Stimulated activated naive B cell treated with anti-CD40 and anti-IgM and Interleukin-4, amounts not matched to agents 10 μg/mL and 1 μg/mL and 100 μg/mL, for 72 hours (primary cell): ENCODE results near the gene LGALS3BP.
A peak's percentile ranks its signal among the peaks of the same experiment; 100 is the strongest.

Experiments
- ATAC-seq, 2 donors: fragments of 150-1000 bp; cut with Tn5 transposase; replicated peaks; 2 replicates each; pipeline ENCODE4 v1.10.0; 2021; ENCODE audit warnings: moderate library complexity in 1 of 2
- DNase-seq: peaks from one replicate; pipeline ENCODE4 v3.0.0; 2021
- H3K27ac Mint-ChIP-seq: one replicate; pipeline ENCODE4 v1.8.0; 2022; ENCODE audit warnings: mild to moderate bottlenecking, mixed read lengths
- H3K27me3 Mint-ChIP-seq, 2 donors: one replicate each; pipeline ENCODE4 v1.8.0; 2022; ENCODE audit warnings: mixed read lengths in 2 of 2
- H3K36me3 Mint-ChIP-seq, 2 donors: one replicate each; pipeline ENCODE4 v1.8.0; 2022; ENCODE audit warnings: mixed read lengths in 2 of 2, mild to moderate bottlenecking in 1 of 2
- H3K4me1 Mint-ChIP-seq, 2 donors: one replicate each; pipeline ENCODE4 v1.8.0; 2022; ENCODE audit warnings: mixed read lengths in 2 of 2, mild to moderate bottlenecking in 1 of 2
- H3K4me3 Mint-ChIP-seq, 2 donors: one replicate each; pipeline ENCODE4 v1.8.0; 2022; ENCODE audit warnings: mild to moderate bottlenecking in 2 of 2, mixed read lengths in 2 of 2, moderate library complexity in 1 of 2
- H3K9me3 Mint-ChIP-seq, 2 donors: one replicate each; pipeline ENCODE4 v1.8.0; 2022; ENCODE audit warnings: mixed read lengths in 2 of 2, mild to moderate bottlenecking in 1 of 2

LGALS3BP gene

DNA sequence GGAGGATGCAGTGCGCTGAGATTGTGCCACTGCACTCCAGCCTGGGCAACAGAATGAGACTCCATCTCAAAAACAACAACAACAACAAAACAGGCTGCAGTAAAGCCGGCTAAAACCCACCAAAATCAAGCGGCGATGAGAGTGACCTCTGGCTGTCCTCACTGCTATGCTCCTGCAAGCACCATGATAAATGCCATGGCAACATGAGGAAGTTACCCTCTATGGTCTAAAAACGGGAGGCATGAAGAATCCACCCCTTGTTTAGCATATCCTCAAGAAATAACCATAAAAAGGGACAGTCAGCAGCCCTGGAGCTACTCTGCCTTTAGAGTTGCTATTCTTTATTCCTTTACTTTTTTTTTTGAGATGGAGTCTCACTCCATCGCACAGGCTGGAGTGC lies 8.4 kb upstream of the LGALS3BP start:
- Mint-ChIP-seq H3K27ac (no peak overlapping the region), H3K4me3 (no peak overlapping the region), H3K27me3 (no peaks in the 10 kb centered on the region), H3K9me3 (no peaks in the 10 kb centered on the region), H3K36me3 (peaks cover 25 to 34% of the 10 kb centered on the region in 2 donors), H3K4me1 (peaks cover 10 to 20% of the 10 kb centered on the region in 2 donors)
- no peak for ATAC-seq
- DNase-seq = no peak

DNA sequence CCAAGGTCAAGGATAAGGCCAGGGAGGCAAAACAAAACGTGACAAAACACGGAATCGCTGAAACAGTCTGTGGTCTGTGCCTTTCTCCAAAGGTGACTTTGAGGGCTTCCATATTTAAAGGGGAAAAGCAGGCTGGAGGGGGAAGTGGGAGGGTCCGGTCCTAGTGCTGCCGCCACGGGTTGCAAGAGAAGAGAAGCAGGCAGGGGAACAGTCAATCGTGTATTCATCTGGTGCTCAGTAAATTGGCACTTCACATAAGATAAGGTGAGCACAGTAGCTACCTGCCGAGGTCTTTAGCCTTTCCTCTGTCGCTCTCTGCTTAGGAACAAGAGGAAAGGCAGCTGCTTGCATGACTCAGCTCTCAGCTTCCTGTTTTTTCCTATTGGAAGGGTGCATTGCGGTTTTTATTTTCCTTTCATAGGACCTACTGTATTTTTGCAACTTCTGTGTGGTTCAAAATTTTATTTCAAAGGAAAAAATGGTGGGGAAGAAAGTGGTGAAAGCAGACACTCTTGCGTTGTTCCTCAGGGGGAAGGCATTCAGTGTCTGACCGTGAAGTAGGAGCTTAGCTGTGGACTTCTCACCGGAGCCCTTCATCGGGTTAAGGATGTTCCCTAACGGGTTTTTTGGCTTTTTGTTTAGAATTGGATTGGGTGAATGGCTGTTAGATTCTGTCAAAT lies 7.1 kb upstream of the LGALS3BP start:
- Mint-ChIP-seq H3K36me3 (peaks cover 20 to 26% of the 10 kb centered on the region in 2 donors), H3K9me3 (no peaks in the 10 kb centered on the region), H3K4me1 (peaks cover 7 to 20% of the 10 kb centered on the region in 2 donors), H3K27me3 (no peaks in the 10 kb centered on the region), H3K27ac (no peak overlapping the region), H3K4me3 (peak overlapping the region; percentile 44 to 46)
- DNase-seq (no peak), ATAC-seq (peak; percentile 48 to 55)

DNA sequence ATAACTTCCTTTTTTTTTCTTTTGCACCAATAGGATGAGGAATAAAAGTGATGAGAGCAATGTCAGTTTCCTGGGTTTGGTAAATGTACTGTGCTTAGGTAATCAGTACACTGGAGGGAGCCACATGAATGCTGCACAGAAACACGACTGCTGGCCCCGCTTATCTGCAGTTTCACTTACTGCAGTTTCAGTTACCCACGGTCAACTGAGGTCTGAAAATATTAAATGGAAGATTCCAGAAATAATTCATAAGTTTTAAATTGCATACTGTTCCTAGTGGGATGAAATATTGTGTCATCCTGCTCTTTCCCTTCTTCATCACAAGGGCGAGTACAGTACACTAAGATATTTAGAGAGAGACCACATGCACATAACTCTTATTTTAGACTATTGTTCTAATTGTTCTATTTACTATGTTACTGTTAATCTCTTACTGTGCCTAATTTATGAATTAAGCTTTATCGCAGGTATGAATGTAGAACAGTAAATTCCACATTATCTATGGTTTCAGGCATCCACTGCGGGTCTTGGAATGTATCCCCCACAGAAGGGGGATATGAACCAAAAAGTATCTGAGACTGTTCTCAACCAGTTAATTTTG lies 6.4 kb upstream of the LGALS3BP start:
- Mint-ChIP-seq H3K4me1 (peaks cover 7 to 20% of the 10 kb centered on the region in 2 donors), H3K27me3 (no peaks in the 10 kb centered on the region), H3K9me3 (no peaks in the 10 kb centered on the region), H3K36me3 (peaks cover 16 to 20% of the 10 kb centered on the region in 2 donors), H3K27ac (no peak overlapping the region), H3K4me3 (peak overlapping the region; percentile 44 to 46)
- DNase-seq = no peak
- ATAC-seq = peak; percentile 70 to 82

DNA sequence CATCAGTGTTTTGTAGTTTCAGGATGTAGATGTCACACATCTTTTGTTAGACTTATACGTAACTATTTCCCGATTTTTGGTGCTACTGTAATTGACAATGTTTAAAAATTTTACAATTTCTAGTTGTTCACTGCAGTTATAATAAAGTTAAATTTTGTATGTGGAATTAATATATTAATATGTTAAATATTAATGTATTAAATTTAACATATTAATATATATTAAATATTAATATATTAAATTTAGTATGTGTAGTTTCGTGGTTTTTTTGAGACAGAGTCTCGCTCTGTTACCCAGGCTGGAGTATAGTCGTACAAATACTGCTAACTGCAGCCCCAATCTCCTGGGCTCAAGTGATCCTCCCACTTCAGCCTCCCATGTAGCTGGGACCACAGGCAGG lies 5.7 kb upstream of the LGALS3BP start:
- H3K27ac Mint-ChIP-seq = no peak overlapping the region
- H3K4me1 Mint-ChIP-seq = peaks cover 7 to 23% of the 10 kb centered on the region in 2 donors
- ATAC-seq (peak in 1 of 2 donors; percentile 16), DNase-seq (no peak)
- no peak overlapping the region for H3K4me3 Mint-ChIP-seq
- no peaks in the 10 kb centered on the region for H3K9me3 Mint-ChIP-seq
- H3K27me3 Mint-ChIP-seq = no peaks in the 10 kb centered on the region
- H3K36me3 Mint-ChIP-seq = peaks cover 9 to 13% of the 10 kb centered on the region in 2 donors

DNA sequence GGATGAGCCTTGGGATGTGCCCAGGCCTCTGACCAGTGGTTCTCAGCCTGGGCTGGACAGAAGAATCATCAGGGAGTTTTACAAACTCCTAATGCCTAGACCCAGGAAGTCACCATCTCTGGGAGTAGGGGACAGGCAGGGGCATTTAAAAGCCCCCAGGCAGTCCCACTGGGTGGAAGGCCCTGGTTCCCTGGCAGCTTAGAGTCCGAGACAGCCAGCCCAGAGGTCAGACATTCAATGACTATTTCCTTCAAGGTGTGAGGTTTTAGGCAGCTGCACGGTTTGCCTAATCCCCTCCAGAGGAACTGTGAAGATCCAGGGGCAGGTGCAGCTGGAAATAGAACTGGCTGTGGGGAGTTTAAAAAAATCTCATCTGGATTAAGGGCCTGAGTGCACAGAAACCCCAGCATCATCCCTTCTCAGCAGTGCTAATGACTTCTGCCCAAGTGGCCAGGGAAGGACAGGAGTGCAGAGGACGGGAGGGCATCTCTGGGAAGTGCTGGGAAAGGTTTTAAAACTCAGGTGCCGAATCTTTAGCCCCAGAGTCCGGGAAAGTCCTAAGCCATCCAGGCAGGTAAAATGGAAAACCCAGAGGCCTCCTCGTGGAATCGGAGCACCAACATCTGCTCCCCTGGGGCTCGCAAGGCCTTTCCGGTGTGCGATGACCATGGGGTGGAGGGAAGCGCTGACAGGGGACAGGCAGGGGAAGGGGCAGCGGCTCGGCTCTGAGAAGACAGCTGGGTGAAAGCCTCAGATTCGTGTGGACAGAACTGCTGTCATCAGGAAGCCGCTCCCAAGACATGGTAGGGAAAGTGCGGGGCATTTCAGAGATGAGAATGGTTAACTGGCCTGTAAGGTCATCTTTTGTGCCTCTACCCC lies 1.5 kb upstream of the LGALS3BP start:
- H3K4me3 Mint-ChIP-seq = no peak overlapping the region
- DNase-seq (no peak), ATAC-seq (no peak)
- no peaks in the 10 kb centered on the region for H3K9me3 Mint-ChIP-seq
- no peaks in the 10 kb centered on the region for H3K27me3 Mint-ChIP-seq
- H3K4me1 Mint-ChIP-seq = peaks cover 10 to 24% of the 10 kb centered on the region in 2 donors
- H3K27ac Mint-ChIP-seq = no peak overlapping the region
- no peaks in the 10 kb centered on the region for H3K36me3 Mint-ChIP-seq

DNA sequence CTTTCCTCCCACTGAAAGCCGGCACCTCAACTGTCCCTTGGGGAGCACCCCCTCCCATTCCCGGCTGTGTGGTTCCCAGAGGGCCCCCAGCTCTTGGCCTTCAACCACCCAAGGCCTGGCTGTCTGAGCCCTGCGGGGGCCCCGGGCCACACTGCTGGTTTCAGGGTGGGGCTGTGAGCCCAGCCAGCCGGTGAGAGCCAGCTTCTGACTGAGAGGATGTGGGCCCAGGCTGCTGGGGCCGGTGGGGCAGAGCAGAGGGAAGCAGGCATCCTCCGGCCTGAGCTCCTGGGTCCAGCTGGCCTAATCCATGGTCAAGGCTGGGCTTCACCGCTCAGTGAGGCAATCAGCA lies 875 bp upstream of the LGALS3BP start:
- DNase-seq (no peak), ATAC-seq (peak; percentile 25 to 36)
- Mint-ChIP-seq H3K4me3 (no peak overlapping the region), H3K4me1 (peaks cover 10 to 25% of the 10 kb centered on the region in 2 donors), H3K36me3 (no peaks in the 10 kb centered on the region), H3K27ac (no peak overlapping the region), H3K9me3 (no peaks in the 10 kb centered on the region), H3K27me3 (no peaks in the 10 kb centered on the region)

DNA sequence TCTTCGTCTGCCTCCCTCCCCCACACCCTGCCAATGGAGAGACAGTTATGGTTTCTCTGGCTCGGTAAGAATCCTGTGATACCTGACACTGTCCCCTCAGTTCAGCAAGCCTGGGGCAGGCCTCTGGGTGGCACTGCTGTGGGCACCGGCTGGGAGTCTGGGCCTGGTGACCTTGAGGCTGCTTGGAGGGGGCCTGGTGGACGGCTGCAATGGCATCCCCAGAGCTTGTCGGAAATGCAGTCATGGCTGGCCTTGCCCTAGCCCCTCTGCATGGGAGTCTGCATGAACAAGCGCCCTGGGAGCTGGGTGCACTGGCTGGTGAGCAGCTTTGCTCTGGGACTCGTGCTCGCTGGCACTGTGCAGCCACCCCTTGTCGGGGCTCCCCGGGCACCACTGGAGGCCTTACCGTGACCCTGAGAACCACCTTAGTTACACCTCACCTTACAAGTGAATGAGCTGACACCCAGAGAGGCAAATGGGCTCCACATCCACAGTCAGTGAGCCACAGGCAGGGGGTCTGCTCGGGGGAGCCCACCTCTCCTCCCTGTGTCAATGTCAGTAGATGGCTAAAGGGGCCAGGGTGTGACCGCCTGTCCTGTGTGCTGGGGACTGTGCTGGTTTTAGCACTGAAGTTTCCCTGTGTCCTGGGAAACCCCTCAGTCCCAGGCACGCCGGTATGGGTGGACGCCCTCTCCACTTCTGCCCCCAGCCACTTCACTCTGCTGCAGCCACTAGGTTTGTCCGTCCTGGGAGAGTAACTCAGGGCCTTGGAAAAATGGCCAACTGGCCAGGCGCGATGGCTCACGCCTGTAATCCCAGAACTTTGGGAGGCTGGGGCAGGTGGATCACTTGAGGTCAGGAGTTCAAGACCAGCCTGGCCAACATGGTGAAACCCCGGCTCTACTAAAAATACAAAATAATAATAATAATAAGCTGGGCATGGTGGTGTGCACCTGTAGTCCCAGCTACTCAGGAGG lies 1.4 kb downstream of the LGALS3BP start:
- Mint-ChIP-seq H3K36me3 (no peaks in the 10 kb centered on the region), H3K27ac (no peak overlapping the region), H3K9me3 (no peaks in the 10 kb centered on the region), H3K27me3 (no peaks in the 10 kb centered on the region), H3K4me1 (peaks cover 10 to 25% of the 10 kb centered on the region in 2 donors), H3K4me3 (no peak overlapping the region)
- no peak for DNase-seq
- ATAC-seq = no peak

DNA sequence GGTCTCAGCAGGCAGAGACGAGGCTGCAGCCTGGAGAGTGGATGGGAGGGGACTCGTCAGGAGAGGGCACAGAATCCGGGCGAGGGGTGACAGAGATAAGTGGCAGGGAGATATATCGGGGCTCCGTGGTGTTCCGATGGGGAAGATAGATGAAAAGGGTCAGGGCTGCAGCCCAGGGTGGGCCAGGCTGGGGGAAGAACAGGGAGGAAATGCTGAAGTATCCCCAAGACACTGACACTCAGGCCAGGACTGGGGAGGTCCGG lies 2.1 kb downstream of the LGALS3BP start:
- DNase-seq (no peak), ATAC-seq (no peak)
- no peaks in the 10 kb centered on the region for H3K27me3 Mint-ChIP-seq
- H3K4me1 Mint-ChIP-seq = peaks cover 10 to 25% of the 10 kb centered on the region in 2 donors
- H3K36me3 Mint-ChIP-seq = no peaks in the 10 kb centered on the region
- no peak overlapping the region for H3K4me3 Mint-ChIP-seq
- no peaks in the 10 kb centered on the region for H3K9me3 Mint-ChIP-seq
- no peak overlapping the region for H3K27ac Mint-ChIP-seq

DNA sequence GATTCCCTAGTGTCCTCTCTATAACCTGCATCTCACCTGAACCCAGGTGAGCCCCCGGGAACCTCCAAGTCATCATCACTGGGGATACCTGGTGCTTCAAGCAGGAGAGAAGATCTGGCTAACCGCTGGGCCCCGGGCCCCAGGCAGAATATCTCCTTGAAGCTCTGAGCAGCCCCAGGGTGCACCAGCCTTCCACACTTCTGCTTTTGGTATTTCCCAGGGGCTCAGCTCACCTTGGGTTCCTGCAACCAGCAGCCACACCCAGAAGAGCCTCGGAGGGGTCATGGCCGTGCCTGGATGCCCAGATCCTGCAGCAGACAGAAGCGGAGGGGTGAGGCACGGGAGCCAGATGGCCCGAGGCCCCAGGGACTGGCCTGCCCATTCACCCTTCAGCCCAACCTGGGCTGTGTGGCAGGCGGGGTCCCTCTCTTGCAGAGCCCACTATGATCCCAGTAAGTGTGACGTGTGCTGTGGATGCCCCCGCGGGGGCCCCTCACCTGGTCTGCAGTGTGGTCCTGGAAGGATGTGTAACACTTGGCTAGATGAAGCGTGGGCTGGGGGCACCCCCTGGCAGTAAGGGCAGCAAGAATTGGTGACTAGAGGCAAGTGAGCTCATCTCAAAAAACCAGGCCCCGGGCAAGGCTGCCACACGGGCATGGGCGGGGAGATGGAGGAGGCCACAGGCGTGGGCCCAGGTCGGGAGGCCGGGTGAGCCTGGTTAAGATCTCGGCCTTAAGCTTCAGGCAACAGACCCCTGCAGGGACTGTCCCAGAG lies 2.6 kb downstream of the LGALS3BP start:
- Mint-ChIP-seq H3K27me3 (no peaks in the 10 kb centered on the region), H3K4me3 (no peak overlapping the region), H3K4me1 (peaks cover 10 to 25% of the 10 kb centered on the region in 2 donors), H3K36me3 (no peaks in the 10 kb centered on the region), H3K27ac (peak overlapping the region; percentile 42), H3K9me3 (no peaks in the 10 kb centered on the region)
- DNase-seq = no peak
- ATAC-seq = peak; percentile 66 to 70

DNA sequence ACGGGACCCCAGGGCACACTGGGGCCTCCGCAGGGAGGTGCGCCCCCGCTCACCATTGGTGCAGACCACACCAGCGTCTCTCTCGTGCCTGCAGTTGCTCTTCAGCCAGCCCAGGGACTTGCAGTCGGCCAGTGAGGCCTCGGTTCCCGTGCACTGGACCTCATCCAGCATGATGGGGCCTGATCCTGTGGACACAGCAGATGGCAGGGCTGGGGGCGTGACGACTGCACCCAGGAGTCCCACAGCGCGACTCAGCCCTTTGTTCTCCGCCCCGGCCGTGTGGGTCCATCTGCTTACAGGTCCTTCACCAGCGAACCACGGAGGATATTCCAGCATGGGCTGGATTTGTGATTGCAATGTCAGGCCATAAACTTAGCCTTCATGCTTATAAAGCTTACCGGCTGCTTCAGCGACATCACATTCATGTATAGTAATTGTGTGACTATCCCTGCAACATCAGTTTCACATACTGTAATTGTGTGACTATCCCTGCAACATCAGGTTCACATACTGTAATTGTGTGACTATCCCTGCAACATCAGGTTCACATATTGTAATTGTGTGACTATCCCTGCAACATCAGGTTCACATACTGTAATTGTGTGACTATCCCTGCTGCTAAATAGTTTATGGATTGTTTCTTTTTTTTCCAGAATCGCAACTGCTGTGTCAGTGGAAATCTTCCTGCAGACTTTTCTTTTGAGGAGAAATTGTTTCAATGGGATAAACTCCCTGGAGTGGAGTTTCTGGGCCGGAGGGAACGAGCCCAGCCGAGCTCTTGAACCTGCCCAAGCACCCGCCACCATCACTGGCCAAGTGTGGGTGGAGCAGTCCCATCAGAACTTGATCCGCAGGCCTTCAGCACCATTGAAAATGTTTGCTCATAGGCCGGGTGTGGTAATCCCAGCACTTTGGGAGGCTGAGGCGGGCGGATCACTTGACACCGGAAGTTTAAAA lies 4.8 kb downstream of the LGALS3BP start:
- Mint-ChIP-seq H3K4me1 (peaks cover 18 to 26% of the 10 kb centered on the region in 2 donors), H3K36me3 (no peaks in the 10 kb centered on the region), H3K9me3 (no peaks in the 10 kb centered on the region), H3K4me3 (no peak overlapping the region), H3K27me3 (peaks cover 0 to 6% of the 10 kb centered on the region in 2 donors), H3K27ac (no peak overlapping the region)
- ATAC-seq (peak in 1 of 2 donors; percentile 25), DNase-seq (no peak)

DNA sequence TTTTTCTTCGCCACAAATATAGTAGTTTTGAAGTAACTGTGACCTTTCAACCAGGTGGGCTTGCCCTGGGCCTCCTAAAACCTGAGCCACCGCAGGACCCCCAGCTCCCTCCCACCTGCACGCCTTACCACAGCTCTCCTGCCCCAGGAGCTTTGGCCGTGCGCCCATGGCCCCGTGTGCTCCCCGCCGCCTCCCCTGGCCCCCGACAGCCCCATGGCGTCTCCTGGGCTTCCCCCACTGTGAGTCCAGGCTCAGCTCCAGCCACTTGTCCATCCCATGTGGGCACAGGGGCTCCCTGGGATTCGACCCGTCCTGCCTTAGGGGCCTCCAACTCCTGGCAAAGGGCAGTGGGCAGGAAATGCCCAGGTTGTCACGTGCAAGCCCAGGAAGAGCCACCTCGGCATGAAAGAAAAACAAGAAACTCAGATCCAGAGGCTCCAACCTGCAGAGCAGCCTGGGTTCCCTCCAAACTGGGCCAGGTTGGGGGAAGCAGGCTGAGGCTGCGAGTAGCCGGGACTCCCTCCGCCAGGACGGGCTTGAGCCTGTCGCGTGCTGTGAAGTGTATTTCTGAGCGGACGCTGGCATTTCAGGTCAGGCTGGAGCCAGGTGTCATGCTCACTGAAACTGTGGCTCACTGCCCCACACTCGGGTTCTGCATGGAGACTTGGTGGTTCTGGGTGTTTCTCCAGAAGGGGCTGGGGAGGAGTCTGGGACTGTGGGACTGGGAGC lies 5.8 kb downstream of the LGALS3BP start:
- ATAC-seq (no peak), DNase-seq (no peak)
- Mint-ChIP-seq H3K27ac (no peak overlapping the region), H3K27me3 (peaks cover 0 to 6% of the 10 kb centered on the region in 2 donors), H3K36me3 (no peaks in the 10 kb centered on the region), H3K4me1 (peaks cover 18 to 26% of the 10 kb centered on the region in 2 donors), H3K4me3 (no peak overlapping the region), H3K9me3 (no peaks in the 10 kb centered on the region)

DNA sequence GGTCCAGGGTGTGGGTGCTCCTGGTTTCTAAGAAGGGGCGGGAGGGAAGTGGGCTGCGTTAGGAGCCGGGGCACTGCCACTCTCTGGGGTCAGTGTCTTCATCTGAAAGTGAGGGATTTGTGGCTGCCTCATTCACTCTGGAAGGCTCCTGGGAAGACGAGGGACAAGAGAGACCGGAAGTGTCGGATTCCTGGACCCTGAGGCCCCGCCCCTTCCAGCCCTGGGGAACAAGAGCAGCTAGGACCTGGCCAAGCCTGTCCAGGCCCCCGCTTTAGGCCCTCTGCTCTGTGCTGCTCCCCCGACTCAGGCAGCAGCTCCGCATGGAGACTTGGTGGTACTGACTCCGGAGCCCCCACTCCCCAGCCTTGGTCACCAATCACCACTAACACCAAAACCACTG lies 6.5 kb downstream of the LGALS3BP start:
- H3K36me3 Mint-ChIP-seq = no peaks in the 10 kb centered on the region
- no peak overlapping the region for H3K27ac Mint-ChIP-seq
- DNase-seq = no peak
- H3K4me1 Mint-ChIP-seq = peaks cover 18 to 26% of the 10 kb centered on the region in 2 donors
- ATAC-seq = no peak
- no peak overlapping the region for H3K4me3 Mint-ChIP-seq
- peaks cover 0 to 6% of the 10 kb centered on the region in 2 donors for H3K27me3 Mint-ChIP-seq
- no peaks in the 10 kb centered on the region for H3K9me3 Mint-ChIP-seq
